NCI-H2029 (cell line): Measurements from ENCODE around the gene HOXC12.
A peak's percentile ranks its signal among the peaks of the same experiment; 100 is the strongest.

Experiments used
- DNase-seq: peaks from one replicate; lab custom pipeline; 2025; lab: John Stamatoyannopoulos, UW

HOXC12 gene

GRCh38 chr12:53996240-53997203, 41.8 kb downstream of the HOXC12 start:
- no peak for DNase-seq

GRCh38 chr12:53997204-53998109, 42.8 kb downstream of the HOXC12 start:
- DNase-seq, result no peak

GRCh38 chr12:53998110-53998899, 43.6 kb downstream of the HOXC12 start:
- no peak for DNase-seq

- DNase-seq, result no peak
Observed at GRCh38 chr12:53998900-53999236, 44.2 kb downstream of the HOXC12 start.

GRCh38 chr12:53999559-54000115, 44.9 kb downstream of the HOXC12 start:
- DNase-seq, result peak; percentile 36

GRCh38 chr12:54000116-54001114, 45.7 kb downstream of the HOXC12 start, which contains the start of gene HOXC9:
Gene HOXC9 (plus strand): TSS chr12:54000161. CDS start chr12:54000189, 28 bp downstream.
- DNase-seq, result no peak

- DNase-seq, result no peak
Observed at GRCh38 chr12:54001283-54002187, 46.8 kb downstream of the HOXC12 start.

- no peak for DNase-seq
Observed at GRCh38 chr12:54002278-54002914, 47.7 kb downstream of the HOXC12 start.

GRCh38 chr12:54002915-54003389, 48.2 kb downstream of the HOXC12 start:
- DNase-seq, result no peak

GRCh38 chr12:54003625-54004024, 48.9 kb downstream of the HOXC12 start:
- DNase-seq, result no peak

GRCh38 chr12:54004063-54004840, 49.5 kb downstream of the HOXC12 start:
- DNase-seq, result no peak

GRCh38 chr12:54004841-54005530, 50.3 kb downstream of the HOXC12 start:
- no peak for DNase-seq

GRCh38 chr12:54005531-54005852, 50.8 kb downstream of the HOXC12 start:
- DNase-seq, result no peak

- peak; percentile 31 for DNase-seq
Observed at GRCh38 chr12:54005853-54006558, 51.3 kb downstream of the HOXC12 start.

GRCh38 chr12:54006559-54007220, 52.0 kb downstream of the HOXC12 start:
- DNase-seq, result no peak
